DOHH2 (cell line): ENCODE results near the gene GRWD1.

Source experiments
- EZH2phosphoT487 ChIP-seq: fragments of 200-600 bp; sonication (generic); IDR thresholded peaks from 2 replicates; pipeline ENCODE4 v1.6.1; 2017; ENCODE audit warnings: borderline replicate concordance, mild to moderate bottlenecking, antibody characterized with exemption, low read length, moderate library complexity, mixed read lengths
- TF ChIP-seq, protein P1 (sequence below): fragments of 200-600 bp; sonication (generic); IDR thresholded peaks from one replicate; pipeline ENCODE4 v1.5.1; 2014; ENCODE audit warnings: antibody characterized with exemption, mild to moderate bottlenecking, low read depth, low read length; ENCODE audit not compliant: poor library complexity, severe bottlenecking

DNA sequence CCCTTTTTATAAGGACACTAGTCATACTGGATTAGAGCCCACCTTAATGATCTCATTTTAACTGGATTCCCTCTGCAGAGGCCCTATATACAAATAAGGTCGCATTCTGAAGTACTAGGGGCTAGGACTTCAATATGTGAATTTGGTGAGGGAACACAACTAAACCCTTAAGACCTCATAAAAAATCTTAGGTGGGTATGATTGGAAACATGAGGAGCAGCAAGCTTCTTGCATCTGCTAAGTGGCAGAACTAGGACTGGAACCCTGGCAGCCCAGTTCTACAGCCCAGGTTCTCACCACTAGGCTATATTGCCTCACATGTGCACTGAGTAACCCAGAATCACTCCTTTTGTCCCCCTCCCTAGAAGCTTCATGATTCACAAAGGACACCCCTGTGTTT lies 17.1 kb upstream of the GRWD1 start:
- TF ChIP-seq, protein P1, sequence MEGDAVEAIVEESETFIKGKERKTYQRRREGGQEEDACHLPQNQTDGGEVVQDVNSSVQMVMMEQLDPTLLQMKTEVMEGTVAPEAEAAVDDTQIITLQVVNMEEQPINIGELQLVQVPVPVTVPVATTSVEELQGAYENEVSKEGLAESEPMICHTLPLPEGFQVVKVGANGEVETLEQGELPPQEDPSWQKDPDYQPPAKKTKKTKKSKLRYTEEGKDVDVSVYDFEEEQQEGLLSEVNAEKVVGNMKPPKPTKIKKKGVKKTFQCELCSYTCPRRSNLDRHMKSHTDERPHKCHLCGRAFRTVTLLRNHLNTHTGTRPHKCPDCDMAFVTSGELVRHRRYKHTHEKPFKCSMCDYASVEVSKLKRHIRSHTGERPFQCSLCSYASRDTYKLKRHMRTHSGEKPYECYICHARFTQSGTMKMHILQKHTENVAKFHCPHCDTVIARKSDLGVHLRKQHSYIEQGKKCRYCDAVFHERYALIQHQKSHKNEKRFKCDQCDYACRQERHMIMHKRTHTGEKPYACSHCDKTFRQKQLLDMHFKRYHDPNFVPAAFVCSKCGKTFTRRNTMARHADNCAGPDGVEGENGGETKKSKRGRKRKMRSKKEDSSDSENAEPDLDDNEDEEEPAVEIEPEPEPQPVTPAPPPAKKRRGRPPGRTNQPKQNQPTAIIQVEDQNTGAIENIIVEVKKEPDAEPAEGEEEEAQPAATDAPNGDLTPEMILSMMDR = no peak
- TF ChIP-seq EZH2phosphoT487 = no peak
